ENCODE data around the gene ZFP64.
"Not testable (repeated sequence)": the region's sequence is repeated elsewhere in the genome, so short reads cannot be mapped to it uniquely, and the experiment has no call there.

ZFP64 gene

GRCh38 chr20:52204136-52204535, 12.6 kb upstream of the ZFP64 start:
- DNase-seq (ENCODE audit: low read depth): no peak

GRCh38 chr20:52201395-52201794, 9.8 kb upstream of the ZFP64 start:
- DNase-seq (ENCODE audit: low read depth): no peak

- peak; percentile 27 for DNase-seq (ENCODE audit: low read depth)
These were observed 9.3 kb upstream of the ZFP64 start for GRCh38 chr20:52200870-52201269.

GRCh38 chr20:52196845-52197244, 5.3 kb upstream of the ZFP64 start:
- no peak for DNase-seq (ENCODE audit: low read depth)

GRCh38 chr20:52193886-52194545, 2.4 kb upstream of the ZFP64 start:
- DNase-seq (ENCODE audit: low read depth): no peak

GRCh38 chr20:52193133-52193532, 1.6 kb upstream of the ZFP64 start:
- no peak for DNase-seq (ENCODE audit: low read depth)

- not testable (repeated sequence) for DNase-seq (ENCODE audit: low read depth)
These were observed 1.1 kb upstream of the ZFP64 start for GRCh38 chr20:52192719-52193007.

- DNase-seq (ENCODE audit: low read depth): peak; percentile 6
These were observed 538 bp upstream of the ZFP64 start for GRCh38 chr20:52191916-52192718.

GRCh38 chr20:52190437-52191131, 995 bp downstream of the ZFP64 start:
- no peak for DNase-seq (ENCODE audit: low read depth)

GRCh38 chr20:52181766-52182165, 9.8 kb downstream of the ZFP64 start:
- DNase-seq (ENCODE audit: low read depth): no peak

GRCh38 chr20:52180180-52180840, 11.3 kb downstream of the ZFP64 start:
- no peak for DNase-seq (ENCODE audit: low read depth)

- no peak for DNase-seq (ENCODE audit: low read depth)
These were observed 12.0 kb downstream of the ZFP64 start for GRCh38 chr20:52179331-52180179.

- no peak for DNase-seq (ENCODE audit: low read depth)
These were observed 12.9 kb downstream of the ZFP64 start for GRCh38 chr20:52178691-52179090.

GRCh38 chr20:52175840-52176239, 15.7 kb downstream of the ZFP64 start:
- no peak for DNase-seq (ENCODE audit: low read depth)

GRCh38 chr20:52172392-52173047, 19.1 kb downstream of the ZFP64 start:
- no peak for DNase-seq (ENCODE audit: low read depth)

- DNase-seq (ENCODE audit: low read depth): no peak
These were observed 20.6 kb downstream of the ZFP64 start for GRCh38 chr20:52171025-52171424.

GRCh38 chr20:52168116-52168515, 23.5 kb downstream of the ZFP64 start:
- no peak for DNase-seq (ENCODE audit: low read depth)

GRCh38 chr20:52167232-52167840, 24.2 kb downstream of the ZFP64 start:
- DNase-seq (ENCODE audit: low read depth): no peak

GRCh38 chr20:52166150-52166549, 25.4 kb downstream of the ZFP64 start:
- DNase-seq (ENCODE audit: low read depth): no peak

GRCh38 chr20:52160621-52161204, 30.9 kb downstream of the ZFP64 start:
- no peak for DNase-seq (ENCODE audit: low read depth)

Measured in fibroblast of gingiva (primary cell).